ENCODE results near the gene CLSTN2. TPM values are rescaled to one million over a fixed set of nuclear protein-coding genes. Genes with fewer than 3 reads are reported as not detected.

CLSTN2 gene
- total and polyA plus RNA-seq, 2 of the 13 experiments (the other 11 are each of a cell fraction or from before 2014, with no cell fraction given), result not detected

DNA sequence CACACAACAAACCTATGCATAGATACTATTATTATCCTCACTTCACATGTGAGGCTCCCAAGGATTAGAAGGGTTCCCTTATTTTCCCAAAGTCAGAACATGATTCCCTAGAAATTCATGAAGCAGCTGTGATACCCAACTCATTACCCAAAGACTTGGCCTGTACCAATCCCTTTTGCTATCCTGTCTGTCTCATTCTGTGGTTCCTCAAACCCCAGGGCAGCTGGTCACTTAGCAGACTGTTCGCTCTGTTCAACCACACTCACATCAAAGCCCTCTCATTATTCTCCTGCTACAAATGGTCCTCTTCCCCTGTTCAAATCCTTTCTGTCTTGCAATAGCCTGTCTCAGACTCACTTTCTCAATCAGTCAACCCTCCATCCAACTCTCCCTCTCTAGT, 588.6 kb downstream of the CLSTN2 start:
- Histone ChIP-seq H3K79me2 (ENCODE audit: insufficient read depth, low read length) (no peaks in the 10 kb centered on the region), H3K9me3 (ENCODE audit: low read length) (no peaks in the 10 kb centered on the region; the same call in 1 of the 2 replicates), H3K27me3 (ENCODE audit: control insufficient read depth in 1 of 2, insufficient read depth in 2 of 2, low read length in 2 of 2) (peaks cover 0 to 3% of the 10 kb centered on the region in 2 experiments; a peak in 1 of 5 replicates), H4K20me1 (ENCODE audit: insufficient read depth, low read length) (no peaks in the 10 kb centered on the region), H3K4me1 (ENCODE audit: insufficient read depth, low read length) (no peaks in the 10 kb centered on the region), H3K9ac (ENCODE audit: insufficient read depth, low read depth, low read length) (no peak overlapping the region), H3K4me3 (replicated peaks in 1 of 3; ENCODE audit: insufficient read depth in 1 of 3, low read depth in 2 of 3, low read length in 3 of 3) (no peak overlapping the region), H3K4me2 (ENCODE audit: low read depth, low read length) (no peak overlapping the region), H3K36me3 (replicated peaks in 1 of 2; ENCODE audit: control insufficient read depth in 1 of 2, insufficient read depth in 2 of 2, low read length in 2 of 2) (no peaks in the 10 kb centered on the region), H3K27ac (ENCODE audit: extremely low read length, insufficient read depth, low read length) (no peak overlapping the region), H2AFZ (ENCODE audit: low read length) (no peak overlapping the region)
- in situ Hi-C loops (cut with HindIII; ENCODE audit: extremely low pct_ligation_motif_present, low pct_unique_long_range_greater_than_20kb) (no loop called here), intact Hi-C loops (cut with micrococcal nuclease; ENCODE audit: unreplicated experiment) (no loop called here)
- FAIRE-seq (no peak), DNase-seq (ENCODE audit: low spot score) (no peak), ATAC-seq (no peak)
- no TSS peak for BruUV-seq (replicated peaks)
- 80% methylated on average over 1 of the region's 1 CpG for WGBS (ENCODE audit: low lambda C conversion rate)
- ChIA-PET CTCF (ENCODE audit: low intra/inter-chr PET ratio, low total read pairs) (no interaction called here), POLR2A (no interaction called here)
- TF ChIP-seq ZNF790 (CRISPR knock-in tag; IDR thresholded peaks at IDR 0.05; ENCODE audit: borderline replicate concordance) (no peak), ZBTB21 (CRISPR knock-in tag; IDR thresholded peaks at IDR 0.05) (no peak), ZNF644 (CRISPR knock-in tag; IDR thresholded peaks at IDR 0.05; ENCODE audit: low read depth) (no peak), ZSCAN20 (CRISPR knock-in tag; IDR thresholded peaks at IDR 0.05; ENCODE audit: borderline replicate concordance) (no peak), MIER3 (CRISPR knock-in tag; IDR thresholded peaks at IDR 0.05; ENCODE audit: borderline replicate concordance) (no peak), ZBTB14 (CRISPR knock-in tag; IDR thresholded peaks at IDR 0.05) (no peak), ZNF629 (CRISPR knock-in tag; conservative IDR thresholded peaks at IDR 0.05) (no peak), ATF3 (CRISPR knock-in tag; IDR thresholded peaks at IDR 0.05) (no peak), POLR2AphosphoS2 (IDR thresholded peaks at IDR 0.05; ENCODE audit: low read depth, low read length) (no peak), ZNF570 (CRISPR knock-in tag; IDR thresholded peaks at IDR 0.05; ENCODE audit: borderline replicate concordance) (no peak), HDAC1 (CRISPR knock-in tag; IDR thresholded peaks at IDR 0.05) (no peak), ZNF282 (IDR thresholded peaks at IDR 0.05; ENCODE audit: partially characterized antibody) (no peak), TOE1 (CRISPR knock-in tag; IDR thresholded peaks at IDR 0.05) (no peak), ZBTB26 (CRISPR knock-in tag; IDR thresholded peaks at IDR 0.05; ENCODE audit: borderline replicate concordance) (no peak)
- TF ChIP-seq, protein P1, sequence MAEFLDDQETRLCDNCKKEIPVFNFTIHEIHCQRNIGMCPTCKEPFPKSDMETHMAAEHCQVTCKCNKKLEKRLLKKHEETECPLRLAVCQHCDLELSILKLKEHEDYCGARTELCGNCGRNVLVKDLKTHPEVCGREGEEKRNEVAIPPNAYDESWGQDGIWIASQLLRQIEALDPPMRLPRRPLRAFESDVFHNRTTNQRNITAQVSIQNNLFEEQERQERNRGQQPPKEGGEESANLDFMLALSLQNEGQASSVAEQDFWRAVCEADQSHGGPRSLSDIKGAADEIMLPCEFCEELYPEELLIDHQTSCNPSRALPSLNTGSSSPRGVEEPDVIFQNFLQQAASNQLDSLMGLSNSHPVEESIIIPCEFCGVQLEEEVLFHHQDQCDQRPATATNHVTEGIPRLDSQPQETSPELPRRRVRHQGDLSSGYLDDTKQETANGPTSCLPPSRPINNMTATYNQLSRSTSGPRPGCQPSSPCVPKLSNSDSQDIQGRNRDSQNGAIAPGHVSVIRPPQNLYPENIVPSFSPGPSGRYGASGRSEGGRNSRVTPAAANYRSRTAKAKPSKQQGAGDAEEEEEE (CRISPR knock-in tag; IDR thresholded peaks at IDR 0.05; ENCODE audit: borderline replicate concordance), result no peak
- TF ChIP-seq, protein P2, sequence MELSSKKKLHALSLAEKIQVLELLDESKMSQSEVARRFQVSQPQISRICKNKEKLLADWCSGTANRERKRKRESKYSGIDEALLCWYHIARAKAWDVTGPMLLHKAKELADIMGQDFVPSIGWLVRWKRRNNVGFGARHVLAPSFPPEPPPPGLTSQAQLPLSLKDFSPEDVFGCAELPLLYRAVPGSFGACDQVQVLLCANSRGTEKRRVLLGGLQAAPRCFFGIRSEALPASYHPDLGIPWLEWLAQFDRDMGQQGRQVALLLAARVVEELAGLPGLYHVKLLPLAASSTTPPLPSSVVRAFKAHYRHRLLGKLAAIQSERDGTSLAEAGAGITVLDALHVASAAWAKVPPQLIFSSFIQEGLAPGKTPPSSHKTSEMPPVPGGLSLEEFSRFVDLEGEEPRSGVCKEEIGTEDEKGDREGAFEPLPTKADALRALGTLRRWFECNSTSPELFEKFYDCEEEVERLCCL (CRISPR knock-in tag; IDR thresholded peaks at IDR 0.05; ENCODE audit: borderline replicate concordance), result no peak
